Skin of body (tissue), 3 donors: Measurements from ENCODE around the gene AP1M1. TPM values are rescaled to one million over a fixed set of nuclear protein-coding genes. Genes with fewer than 3 reads are reported as not detected.

ENCODE experiments used
- DNase-seq: peaks from one replicate; lab custom pipeline; 2025; lab: John Stamatoyannopoulos, UW
- small RNA-seq: library from RNA; depleted of rRNA; stranded (forward); fragments of <200 nt; gene quantifications from one replicate; pipeline ENCODE3, GENCODE V24; 2014; ENCODE audit warnings: low replicate concordance
- total RNA-seq: library from RNA; depleted of rRNA; stranded (reverse); fragments of >200 nt; gene quantifications from one replicate; pipeline ENCODE4 v1.2.3, GENCODE V29; 2014

The AP1M1 gene
- total RNA-seq, 1 donor from 2014 or later, result 24.5 TPM

DNA sequence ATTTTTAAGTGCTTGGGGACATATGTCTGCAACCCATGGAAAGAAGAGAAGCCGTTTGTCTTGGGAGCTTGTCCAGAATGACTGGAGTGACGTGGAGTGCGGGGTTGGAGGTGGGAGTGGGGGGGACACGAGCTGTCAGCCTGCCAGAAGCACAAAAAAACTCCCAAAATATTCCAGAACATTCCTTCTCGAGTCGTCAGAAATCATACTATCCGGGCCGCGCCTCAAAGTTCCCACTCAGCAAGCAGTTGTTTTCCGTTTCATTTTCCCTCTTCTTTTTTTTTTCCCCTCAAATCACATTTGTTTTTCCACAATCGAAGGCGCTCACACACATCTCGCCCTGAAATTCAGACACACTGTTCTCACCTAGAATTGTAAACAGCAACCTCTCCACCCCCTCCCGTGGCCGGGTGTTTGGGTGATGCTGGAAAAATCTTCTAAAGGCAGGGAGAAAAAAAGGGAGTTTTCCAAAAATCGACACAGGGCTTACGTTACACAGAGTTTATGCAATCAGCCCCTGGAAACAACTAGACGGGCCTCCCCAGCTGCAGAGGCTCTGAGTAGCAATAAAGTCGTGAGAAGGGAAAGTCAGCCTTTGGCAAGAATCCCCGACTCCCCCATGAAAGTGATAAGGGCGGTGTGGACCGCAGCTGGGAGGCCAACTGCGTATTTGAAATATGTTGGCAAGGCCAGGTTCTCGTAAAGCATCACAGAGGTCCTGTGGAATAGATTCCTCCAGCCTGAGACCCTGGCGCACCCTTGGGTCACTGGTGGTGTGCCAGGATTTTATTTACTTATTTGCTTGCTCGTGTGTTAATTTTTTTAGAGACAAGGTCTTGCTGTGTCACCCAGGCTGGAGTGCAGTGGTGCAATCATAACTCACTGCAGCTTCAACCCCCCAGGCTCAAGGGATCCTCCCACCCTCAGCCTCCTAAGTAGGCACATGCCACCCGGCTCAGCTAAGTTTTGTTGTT is 95.7 kb downstream of the AP1M1 start:
- peak; percentile 97 for DNase-seq

- DNase-seq, result peak; percentile 43
Measured at GRCh38 chr19:16295057-16295456, 97.3 kb downstream of the AP1M1 start.

Small RNA genes lying within 50 kb of the gene (small RNA-seq; reads per million reads assigned to genes)
- not detected for gene RF00017

Other genes starting within 250 kb of the AP1M1 start
- gene OR10H4, start 248.9 kb upstream of the AP1M1 start, total RNA-seq, result not detected
- 264 TPM for gene TPM4, start 121.4 kb upstream of the AP1M1 start, total RNA-seq
- gene RAB8A, start 86.0 kb upstream of the AP1M1 start, total RNA-seq, result 46.7 TPM
- gene HSH2D, start 54.2 kb upstream of the AP1M1 start, total RNA-seq, result 0.79 TPM
- not detected for gene CIB3, start 24.4 kb upstream of the AP1M1 start, total RNA-seq
- gene FAM32A, start 12.5 kb upstream of the AP1M1 start, total RNA-seq, result 51.8 TPM
- 10.3 TPM for gene KLF2, start 126.9 kb downstream of the AP1M1 start, total RNA-seq